Osteoblast (primary cell): ENCODE data around the gene ELP4. TPM values are rescaled to one million over a fixed set of nuclear protein-coding genes. Genes with fewer than 3 reads are reported as not detected.

Source experiments
- DNase-seq: peaks from one replicate; pipeline ENCODE4 v3.0.0; 2011; ENCODE audit warnings: low spot score, mixed read lengths; ENCODE audit not compliant: insufficient read length; ENCODE audit errors: missing footprints
- H2AFZ ChIP-seq: 2 replicates; pipeline ENCODE4 v1.6.0; 2011; ENCODE audit warnings: mild to moderate bottlenecking, low read length
- H3K27ac ChIP-seq: 2 replicates; pipeline ENCODE4 v1.5.1; 2011; ENCODE audit warnings: mild to moderate bottlenecking, low read depth, low read length, moderate library complexity
- H3K27me3 ChIP-seq: 2 replicates; pipeline ENCODE4 v1.6.0; 2012; ENCODE audit warnings: mild to moderate bottlenecking, control low read depth, inconsistent platforms, low read length, moderate library complexity; ENCODE audit not compliant: insufficient read depth
- H3K36me3 ChIP-seq: 2 replicates; pipeline ENCODE4 v1.5.1; 2011; ENCODE audit warnings: mild to moderate bottlenecking, low read length, control low read depth, moderate library complexity; ENCODE audit not compliant: insufficient read depth
- H3K4me1 ChIP-seq: 2 replicates; pipeline ENCODE4 v1.5.1; 2011; ENCODE audit warnings: mild to moderate bottlenecking, low read length, control low read depth, moderate library complexity; ENCODE audit not compliant: insufficient read depth
- H3K4me2 ChIP-seq: 2 replicates; pipeline ENCODE4 v1.6.0; 2011; ENCODE audit warnings: mild to moderate bottlenecking, low read length; ENCODE audit not compliant: insufficient read depth
- H3K4me3 ChIP-seq: fragments of 200-600 bp; sonication (generic); 3 replicates; pipeline ENCODE4 v1.5.1; 2012; ENCODE audit warnings: mild to moderate bottlenecking, low read length, inconsistent platforms; ENCODE audit not compliant: insufficient read depth
- H3K79me2 ChIP-seq: 2 replicates; pipeline ENCODE4 v1.6.0; 2012; ENCODE audit warnings: mild to moderate bottlenecking, low read length, control low read depth, inconsistent platforms; ENCODE audit not compliant: insufficient read depth
- H3K9me3 ChIP-seq: 2 replicates; pipeline ENCODE4 v1.5.1; 2011; ENCODE audit warnings: low read depth, low read length, control low read depth
- H4K20me1 ChIP-seq: 2 replicates; pipeline ENCODE4 v1.6.0; 2012; ENCODE audit warnings: mild to moderate bottlenecking, low read length, control low read depth; ENCODE audit not compliant: insufficient read depth
- CTCF ChIP-seq: IDR thresholded peaks from 2 replicates; pipeline ENCODE4 v1.5.1; 2011; ENCODE audit warnings: mild to moderate bottlenecking, low read depth, low read length, moderate library complexity; ENCODE audit errors: extremely low read depth
- total RNA-seq: library from RNA; depleted of rRNA; stranded (reverse); fragments of >200 nt; gene quantifications from 2 replicates; pipeline ENCODE4 v1.2.3, GENCODE V29; 2012

Gene ELP4
- total RNA-seq, 1 donor = 16.3 TPM

DNA sequence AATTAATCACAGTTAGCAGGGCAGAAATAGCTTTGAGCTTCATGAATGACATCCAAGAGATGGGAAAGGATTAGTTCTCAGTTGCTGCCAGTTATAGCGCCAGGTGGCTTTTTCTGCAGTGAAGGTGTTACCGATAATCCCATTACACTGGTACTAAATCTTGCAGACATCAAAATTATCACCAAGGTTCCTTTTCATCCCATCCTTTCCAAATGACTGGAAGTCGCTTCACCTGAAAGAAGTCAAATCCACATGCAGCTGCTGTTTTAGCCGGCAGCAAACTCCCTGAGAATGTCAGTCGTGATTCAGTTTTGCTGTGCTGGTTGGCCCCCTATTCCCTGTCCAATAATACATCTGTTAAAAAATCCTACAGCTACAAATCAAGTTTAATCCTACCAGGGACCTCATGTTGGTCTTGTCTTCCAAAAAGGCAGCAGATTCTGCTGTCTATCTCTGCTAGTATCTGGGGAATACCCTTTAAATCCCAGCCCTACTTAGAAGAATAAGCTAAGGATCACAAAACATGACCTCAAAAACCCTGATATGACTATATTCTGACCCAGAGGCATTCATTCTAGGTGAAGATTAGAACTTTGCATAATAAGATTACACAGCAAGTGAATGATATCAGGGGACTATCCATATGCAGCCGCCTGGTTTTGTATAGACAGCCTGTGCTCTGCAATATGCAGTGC, 31.9 kb upstream of the ELP4 start:
- Histone ChIP-seq H3K79me2 (peaks cover 6% of the 10 kb centered on the region), H4K20me1 (peaks cover 5% of the 10 kb centered on the region), H3K36me3 (no peaks in the 10 kb centered on the region)

DNA sequence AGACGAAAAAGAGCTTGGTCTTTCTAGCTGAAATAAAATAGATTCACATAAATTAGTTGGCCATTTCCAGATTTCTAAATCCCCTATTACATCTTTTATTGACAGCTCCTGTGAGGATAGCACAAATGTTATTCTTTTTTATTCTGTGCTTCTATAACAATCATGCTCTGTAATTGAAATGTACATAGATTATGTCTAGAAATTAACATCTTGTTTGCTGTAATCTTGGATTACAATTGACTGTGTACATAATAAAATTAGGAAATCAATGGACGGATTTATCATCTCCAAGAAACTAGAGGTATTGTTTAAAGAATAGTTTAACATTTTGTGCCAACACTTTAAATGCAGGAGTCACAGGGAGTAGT, 31.4 kb upstream of the ELP4 start:
- no peak overlapping the region for H3K27ac ChIP-seq
- H4K20me1 ChIP-seq = peaks cover 5% of the 10 kb centered on the region
- H3K27me3 ChIP-seq = no peaks in the 10 kb centered on the region
- no peaks in the 10 kb centered on the region for H3K4me1 ChIP-seq
- no peak overlapping the region for H2AFZ ChIP-seq
- H3K36me3 ChIP-seq = no peaks in the 10 kb centered on the region
- TF ChIP-seq CTCF = no peak
- H3K79me2 ChIP-seq = peaks cover 6% of the 10 kb centered on the region
- no peak for DNase-seq
- H3K9me3 ChIP-seq = no peaks in the 10 kb centered on the region
- H3K4me2 ChIP-seq = no peak overlapping the region
- H3K4me3 ChIP-seq = no peak overlapping the region

More for the DNA sequence above, 31.9 kb upstream of the ELP4 start:
- Histone ChIP-seq H3K4me2 (no peak overlapping the region), H3K4me3 (no peak overlapping the region), H2AFZ (no peak overlapping the region), H3K27ac (no peak overlapping the region), H3K9me3 (no peaks in the 10 kb centered on the region), H3K4me1 (no peaks in the 10 kb centered on the region), H3K27me3 (no peaks in the 10 kb centered on the region)
- no peak for TF ChIP-seq CTCF
- DNase-seq = no peak

DNA sequence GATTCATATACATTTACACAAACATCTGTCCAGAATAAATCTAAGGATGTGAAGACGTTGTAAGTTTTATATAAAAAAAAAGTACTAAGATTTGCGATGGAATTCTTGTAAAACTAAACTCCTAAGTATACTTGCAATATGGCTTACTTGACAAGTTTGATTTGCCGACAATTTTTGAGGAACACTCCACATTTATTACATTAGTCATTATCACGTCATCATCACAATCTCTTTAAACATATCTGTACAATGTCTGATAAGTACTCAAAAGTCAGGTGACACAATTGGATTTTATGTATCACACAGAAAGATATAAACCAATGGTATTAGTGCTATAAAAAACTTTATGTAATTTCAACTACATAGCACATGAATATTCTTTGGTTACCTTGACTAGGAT, 30.5 kb upstream of the ELP4 start:
- H3K4me2 ChIP-seq = no peak overlapping the region
- no peaks in the 10 kb centered on the region for H3K36me3 ChIP-seq
- H3K9me3 ChIP-seq = no peaks in the 10 kb centered on the region
- H3K27me3 ChIP-seq = no peaks in the 10 kb centered on the region
- peaks cover 5% of the 10 kb centered on the region for H4K20me1 ChIP-seq
- no peak overlapping the region for H3K4me3 ChIP-seq
- no peak for TF ChIP-seq CTCF
- H3K4me1 ChIP-seq = no peaks in the 10 kb centered on the region
- no peak overlapping the region for H2AFZ ChIP-seq
- DNase-seq = no peak
- peaks cover 6% of the 10 kb centered on the region for H3K79me2 ChIP-seq
- H3K27ac ChIP-seq = no peak overlapping the region

DNA sequence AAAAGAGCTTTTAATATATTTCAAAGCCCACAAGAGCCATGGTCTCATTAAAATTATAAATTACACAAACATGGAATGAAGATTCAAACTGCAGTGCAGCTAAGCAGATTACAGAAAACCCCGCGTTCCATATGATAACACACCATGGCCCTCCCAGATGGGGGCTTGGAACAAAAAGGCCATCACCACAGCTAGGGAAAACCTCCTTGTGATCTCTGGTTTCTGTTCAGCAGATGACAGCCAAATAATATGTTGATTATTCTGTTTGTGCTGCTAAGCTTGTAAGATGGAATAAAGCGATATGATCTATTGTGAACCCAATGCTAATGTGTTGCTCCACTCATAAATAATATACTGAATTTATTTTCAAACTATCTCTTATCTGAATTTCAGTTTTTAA, 28.6 kb upstream of the ELP4 start:
- Histone ChIP-seq H3K36me3 (no peaks in the 10 kb centered on the region), H3K27me3 (no peaks in the 10 kb centered on the region), H2AFZ (no peak overlapping the region), H3K79me2 (peaks cover 6% of the 10 kb centered on the region), H3K4me3 (no peak overlapping the region), H3K4me1 (no peaks in the 10 kb centered on the region), H4K20me1 (peaks cover 5% of the 10 kb centered on the region), H3K27ac (no peak overlapping the region), H3K9me3 (no peaks in the 10 kb centered on the region), H3K4me2 (no peak overlapping the region)
- DNase-seq = no peak
- TF ChIP-seq CTCF = no peak
